ENCODE measurements around the gene CX3CL1. TPM values are rescaled to one million over a fixed set of nuclear protein-coding genes. Genes with fewer than 3 reads are reported as not detected.
"Not testable (repeated sequence)": the region's sequence is repeated elsewhere in the genome, so short reads cannot be mapped to it uniquely, and the experiment has no call there.

The CX3CL1 gene
- total RNA-seq (2014; rRNA removed; shearing (Covaris generic)) = 1.3 and 2.6 TPM in 2 replicates

- DNase-seq (ENCODE audit: low read depth) = peak; percentile 64
Observed at GRCh38 chr16:57372372-57373116, at the start of gene CX3CL1. TSS of gene CX3CL1 (plus strand) at chr16:57372490. CDS start at chr16:57372569, 79 bp downstream.

- DNase-seq (ENCODE audit: low read depth) = no peak
Observed at GRCh38 chr16:57324749-57325148, 47.5 kb upstream of the CX3CL1 start.

GRCh38 chr16:57325458-57325857 lies 46.8 kb upstream of the CX3CL1 start:
- no peak for DNase-seq (ENCODE audit: low read depth)

GRCh38 chr16:57329718-57330327 lies 42.5 kb upstream of the CX3CL1 start:
- no peak for DNase-seq (ENCODE audit: low read depth)

GRCh38 chr16:57331355-57331754 lies 40.9 kb upstream of the CX3CL1 start:
- no peak for DNase-seq (ENCODE audit: low read depth)

- DNase-seq (ENCODE audit: low read depth) = no peak
Observed at GRCh38 chr16:57333402-57333801, 38.9 kb upstream of the CX3CL1 start.

- DNase-seq (ENCODE audit: low read depth) = no peak
Observed at GRCh38 chr16:57335366-57335765, 36.9 kb upstream of the CX3CL1 start.

GRCh38 chr16:57341062-57341440 lies 31.2 kb upstream of the CX3CL1 start:
- DNase-seq (ENCODE audit: low read depth) = no peak

GRCh38 chr16:57341441-57342303 lies 30.6 kb upstream of the CX3CL1 start:
- peak; percentile 87 for DNase-seq (ENCODE audit: low read depth)

GRCh38 chr16:57342606-57343005 lies 29.7 kb upstream of the CX3CL1 start:
- DNase-seq (ENCODE audit: low read depth) = not testable (repeated sequence)

GRCh38 chr16:57343221-57343620 lies 29.1 kb upstream of the CX3CL1 start:
- no peak for DNase-seq (ENCODE audit: low read depth)

- DNase-seq (ENCODE audit: low read depth) = not testable (repeated sequence)
Observed at GRCh38 chr16:57344094-57344493, 28.2 kb upstream of the CX3CL1 start.

- DNase-seq (ENCODE audit: low read depth) = no peak
Observed at GRCh38 chr16:57345021-57345420, 27.3 kb upstream of the CX3CL1 start.

- no peak for DNase-seq (ENCODE audit: low read depth)
Observed at GRCh38 chr16:57345666-57346204, 26.6 kb upstream of the CX3CL1 start.

- no peak for DNase-seq (ENCODE audit: low read depth)
Observed at GRCh38 chr16:57347858-57348257, 24.4 kb upstream of the CX3CL1 start.

GRCh38 chr16:57348327-57348726 lies 24.0 kb upstream of the CX3CL1 start:
- DNase-seq (ENCODE audit: low read depth) = no peak

GRCh38 chr16:57349212-57350031 lies 22.9 kb upstream of the CX3CL1 start:
- no peak for DNase-seq (ENCODE audit: low read depth)

GRCh38 chr16:57352636-57353047 lies 19.6 kb upstream of the CX3CL1 start:
- no peak for DNase-seq (ENCODE audit: low read depth)

GRCh38 chr16:57354311-57354710 lies 18.0 kb upstream of the CX3CL1 start:
- DNase-seq (ENCODE audit: low read depth) = peak; percentile 49

GRCh38 chr16:57355898-57356414 lies 16.3 kb upstream of the CX3CL1 start:
- no peak for DNase-seq (ENCODE audit: low read depth)

GRCh38 chr16:57356547-57356946 lies 15.7 kb upstream of the CX3CL1 start:
- no peak for DNase-seq (ENCODE audit: low read depth)
